Mammary epithelial cell (primary cell): ENCODE data around the gene CLDN9.
A peak's percentile ranks its signal among the peaks of the same experiment; 100 is the strongest.

Source experiments
- CTCF ChIP-seq, 2 donors: IDR thresholded peaks in 1 of 2; conservative IDR thresholded peaks in 1 of 2; 2 replicates each; pipeline ENCODE4 v1.5.1; 2011 to 2012; ENCODE audit warnings: inconsistent platforms in 2 of 2, low read length in 2 of 2, mild to moderate bottlenecking in 2 of 2, control low read depth in 1 of 2, low read depth in 1 of 2; ENCODE audit not compliant: insufficient read depth in 1 of 2; ENCODE audit errors: extremely low read depth in 1 of 2
- EZH2 ChIP-seq: IDR thresholded peaks from 2 replicates; pipeline ENCODE4 v1.6.1; 2012; ENCODE audit warnings: low read length, inconsistent platforms, borderline replicate concordance

- peak; percentile 48 to 89 for TF ChIP-seq CTCF (conservative IDR thresholded peaks at IDR 0.05 in 1 of 2, IDR thresholded peaks at IDR 0.05 in 1 of 2; ENCODE audit: extremely low read depth in 1 of 2, insufficient read depth in 1 of 2, low read depth in 1 of 2, low read length in 2 of 2)
- TF ChIP-seq EZH2, result no peak
Observed at GRCh38 chr16:3027983-3028715, 15.4 kb downstream of the CLDN9 start.
